ENCODE data around the gene BLOC1S4.

BLOC1S4 gene

GRCh38 chr4:6702761-6703160, 13.2 kb upstream of the BLOC1S4 start:
- no peaks in the 10 kb centered on the region for H3K27me3 ChIP-seq
- no peaks in the 10 kb centered on the region; the same call in 1 of the 2 replicates for H3K9me3 ChIP-seq
- H3K4me1 ChIP-seq, result no peaks in the 10 kb centered on the region; the same call in 1 of the 2 replicates
- no peak for TF ChIP-seq CTCF (IDR thresholded peaks at IDR 0.05; ENCODE audit: low read depth, low read length)
- H3K4me3 ChIP-seq (ENCODE audit: low read depth, low read length), result no peak overlapping the region
- peaks cover 52% of the 10 kb centered on the region for H3K36me3 ChIP-seq
- DNase-seq, result no peak

- DNase-seq, result no peak
Measured at GRCh38 chr4:6703786-6704185, 12.2 kb upstream of the BLOC1S4 start.

GRCh38 chr4:6705646-6706045, 10.3 kb upstream of the BLOC1S4 start:
- Histone ChIP-seq H3K4me3 (ENCODE audit: low read depth, low read length) (no peak overlapping the region), H3K9me3 (no peaks in the 10 kb centered on the region; the same call in none of the 2 replicates), H3K36me3 (peaks cover 59% of the 10 kb centered on the region), H3K27me3 (no peaks in the 10 kb centered on the region), H3K4me1 (peaks cover 3% of the 10 kb centered on the region; the same call in 1 of the 2 replicates)
- DNase-seq, result no peak
- TF ChIP-seq CTCF (IDR thresholded peaks at IDR 0.05; ENCODE audit: low read depth, low read length), result no peak

More at GRCh38 chr4:6703786-6704185, 12.2 kb upstream of the BLOC1S4 start:
- Histone ChIP-seq H3K4me3 (ENCODE audit: low read depth, low read length) (no peak overlapping the region), H3K9me3 (no peaks in the 10 kb centered on the region; the same call in 1 of the 2 replicates), H3K27me3 (no peaks in the 10 kb centered on the region), H3K36me3 (peaks cover 59% of the 10 kb centered on the region), H3K4me1 (peaks cover 3% of the 10 kb centered on the region; the same call in 1 of the 2 replicates)
- TF ChIP-seq CTCF (IDR thresholded peaks at IDR 0.05; ENCODE audit: low read depth, low read length), result no peak

GRCh38 chr4:6706173-6706572, 9.8 kb upstream of the BLOC1S4 start:
- TF ChIP-seq CTCF (IDR thresholded peaks at IDR 0.05; ENCODE audit: low read depth, low read length), result no peak
- Histone ChIP-seq H3K4me3 (ENCODE audit: low read depth, low read length) (no peak overlapping the region), H3K9me3 (no peaks in the 10 kb centered on the region; the same call in none of the 2 replicates), H3K27me3 (no peaks in the 10 kb centered on the region), H3K36me3 (peaks cover 59% of the 10 kb centered on the region), H3K4me1 (peaks cover 3% of the 10 kb centered on the region; the same call in 1 of the 2 replicates)
- DNase-seq, result no peak

- H3K4me1 ChIP-seq, result peaks cover 3% of the 10 kb centered on the region; the same call in 1 of the 2 replicates
- H3K36me3 ChIP-seq, result peaks cover 32% of the 10 kb centered on the region
- TF ChIP-seq CTCF (IDR thresholded peaks at IDR 0.05; ENCODE audit: low read depth, low read length), result no peak
- H3K9me3 ChIP-seq, result no peaks in the 10 kb centered on the region; the same call in none of the 2 replicates
- H3K4me3 ChIP-seq (ENCODE audit: low read depth, low read length), result peak within 1 kb of the TSS; percentile 86
- peak; percentile 97 for DNase-seq
- H3K27me3 ChIP-seq, result no peaks in the 10 kb centered on the region
Measured at GRCh38 chr4:6709230-6710114, 6.5 kb upstream of the BLOC1S4 start, which contains the start of gene MRFAP1L1. TSS of gene MRFAP1L1 (minus strand) at chr4:6709865. CDS start at chr4:6709629, 236 bp downstream.

GRCh38 chr4:6710282-6710681, 5.7 kb upstream of the BLOC1S4 start:
- peaks cover 28% of the 10 kb centered on the region for H3K36me3 ChIP-seq
- no peaks in the 10 kb centered on the region; the same call in none of the 2 replicates for H3K9me3 ChIP-seq
- no peak for TF ChIP-seq CTCF (IDR thresholded peaks at IDR 0.05; ENCODE audit: low read depth, low read length)
- H3K4me1 ChIP-seq, result peaks cover 3% of the 10 kb centered on the region; the same call in 1 of the 2 replicates
- H3K27me3 ChIP-seq, result no peaks in the 10 kb centered on the region
- peak overlapping the region; percentile 86 for H3K4me3 ChIP-seq (ENCODE audit: low read depth, low read length)
- DNase-seq, result no peak

Data from BE2C (cell line).